ENCODE results near the gene SCN8A.
A peak's percentile ranks its signal among the peaks of the same experiment; 100 is the strongest.
"Not testable (repeated sequence)": the region's sequence is repeated elsewhere in the genome, so short reads cannot be mapped to it uniquely, and the experiment has no call there.

SCN8A gene

GRCh38 chr12:51591016-51591901 lies at the start of gene SCN8A:
Gene SCN8A, plus strand, starts transcription at chr12:51591233. Its CDS starts 71,585 bp downstream, at chr12:51662818.
- DNase-seq = peak in 1 of 2 experiments; percentile 94

- DNase-seq = no peak
Observed at GRCh38 chr12:51546097-51546496, 44.9 kb upstream of the SCN8A start.

GRCh38 chr12:51547606-51548005 lies 43.4 kb upstream of the SCN8A start:
- no peak for DNase-seq

GRCh38 chr12:51548241-51548640 lies 42.8 kb upstream of the SCN8A start:
- no peak for DNase-seq

- DNase-seq = peak; percentile 24 to 44
Observed at GRCh38 chr12:51549637-51550036, 41.4 kb upstream of the SCN8A start.

- not testable (repeated sequence) for DNase-seq
Observed at GRCh38 chr12:51568271-51569032, 22.6 kb upstream of the SCN8A start.

GRCh38 chr12:51579321-51579850 lies 11.6 kb upstream of the SCN8A start:
- no peak for DNase-seq

- no peak for DNase-seq
Observed at GRCh38 chr12:51589060-51589459, 2.0 kb upstream of the SCN8A start.

GRCh38 chr12:51589557-51590176 lies 1.4 kb upstream of the SCN8A start:
- DNase-seq = no peak

GRCh38 chr12:51590347-51591015 lies 552 bp upstream of the SCN8A start:
- DNase-seq = peak; percentile 88 to 95

GRCh38 chr12:51592034-51592705 lies 1.1 kb downstream of the SCN8A start:
- no peak for DNase-seq

- DNase-seq = no peak
Observed at GRCh38 chr12:51593021-51593420, 2.0 kb downstream of the SCN8A start.

GRCh38 chr12:51593539-51593938 lies 2.5 kb downstream of the SCN8A start:
- no peak for DNase-seq

GRCh38 chr12:51598156-51598555 lies 7.1 kb downstream of the SCN8A start:
- no peak for DNase-seq

GRCh38 chr12:51600721-51601120 lies 9.7 kb downstream of the SCN8A start:
- DNase-seq = no peak

- no peak for DNase-seq
Observed at GRCh38 chr12:51601241-51601640, 10.2 kb downstream of the SCN8A start.

GRCh38 chr12:51605896-51606295 lies 14.9 kb downstream of the SCN8A start:
- DNase-seq = not testable (repeated sequence)

- DNase-seq = not testable (repeated sequence)
Observed at GRCh38 chr12:51607197-51607596, 16.2 kb downstream of the SCN8A start.

- DNase-seq = no peak
Observed at GRCh38 chr12:51620448-51620847, 29.4 kb downstream of the SCN8A start.

GRCh38 chr12:51621156-51621922 lies 30.3 kb downstream of the SCN8A start:
- DNase-seq = no peak

- DNase-seq = no peak
Observed at GRCh38 chr12:51622564-51622963, 31.5 kb downstream of the SCN8A start.
